ENCODE results near the gene CTCFL.

CTCFL gene

GRCh38 chr20:57524511-57525176 lies at the start of gene CTCFL:
Gene CTCFL (minus strand): TSS chr20:57525140. CDS start chr20:57524205, 935 bp downstream.
- TF ChIP-seq CTCF (IDR thresholded peaks at IDR 0.05): no peak

- peak; percentile 35; the same call in 1 of the 2 replicates for TF ChIP-seq CTCF (IDR thresholded peaks at IDR 0.05)
Observed at GRCh38 chr20:57573894-57574293, 49.0 kb upstream of the CTCFL start.

GRCh38 chr20:57573242-57573641 lies 48.3 kb upstream of the CTCFL start:
- TF ChIP-seq CTCF (IDR thresholded peaks at IDR 0.05): no peak

- no peak for TF ChIP-seq CTCF (IDR thresholded peaks at IDR 0.05)
Observed at GRCh38 chr20:57571782-57572416, 47.0 kb upstream of the CTCFL start.

GRCh38 chr20:57570920-57571319 lies 46.0 kb upstream of the CTCFL start:
- TF ChIP-seq CTCF (IDR thresholded peaks at IDR 0.05): no peak

GRCh38 chr20:57570145-57570850 lies 45.4 kb upstream of the CTCFL start:
- TF ChIP-seq CTCF (IDR thresholded peaks at IDR 0.05): no peak

GRCh38 chr20:57568960-57569359 lies 44.0 kb upstream of the CTCFL start:
- no peak for TF ChIP-seq CTCF (IDR thresholded peaks at IDR 0.05)

Measured in LNCAP (cell line).